ENCODE data around the gene ZEB2. TPM values are rescaled to one million over a fixed set of nuclear protein-coding genes. Genes with fewer than 3 reads are reported as not detected.
A peak's percentile ranks its signal among the peaks of the same experiment; 100 is the strongest.

ZEB2 gene
- total and polyA plus RNA-seq, 2 of the 8 experiments (the other 6 are each of a cell fraction or from before 2014, with no cell fraction given): 0.38 TPM; not detected in 1

- no peak for FAIRE-seq
These were observed 130.0 kb downstream of the ZEB2 start for GRCh38 chr2:144389930-144390311.

More at GRCh38 chr2:144389930-144390311, 130.0 kb downstream of the ZEB2 start:
- peak overlapping the region; percentile 29; the same call in 1 of the 2 replicates for H2BK20ac ChIP-seq (ENCODE audit: low read length)
- no peak overlapping the region for H4K91ac ChIP-seq (replicated peaks; ENCODE audit: insufficient read length, low read length)
- H3K27ac ChIP-seq (ENCODE audit: low read depth, low read length): no peak overlapping the region
- TF ChIP-seq RXRA (IDR thresholded peaks at IDR 0.05; ENCODE audit: insufficient read depth, low read depth, low read length) (no peak), SUZ12 (IDR thresholded peaks at IDR 0.05; ENCODE audit: low read length) (peak; percentile 20; the same call in 1 of the 2 replicates), E2F6 (IDR thresholded peaks at IDR 0.05) (no peak)
- no peaks in the 10 kb centered on the region for H4K20me1 ChIP-seq (replicated peaks in 1 of 2; ENCODE audit: control insufficient read depth in 1 of 2, insufficient read depth in 2 of 2, low read length in 2 of 2)
- H2BK15ac ChIP-seq (ENCODE audit: low read length): no peak overlapping the region
- H2BK5ac ChIP-seq (ENCODE audit: low read depth, low read length): no peak overlapping the region
- H2AK5ac ChIP-seq (ENCODE audit: low read depth, low read length): no peak overlapping the region
- H4K5ac ChIP-seq (ENCODE audit: insufficient read length, low read depth, low read length): no peak overlapping the region
- 58% methylated on average over 9 of the region's 9 CpGs; no CpG with 5 or more reads in 1 of the 2 experiments for WGBS, 2 experiments (ENCODE audit: extremely low coverage in 1 of 2, insufficient coverage in 1 of 2, insufficient read length in 1 of 2, insufficient replicate concordance in 2 of 2, low coverage in 1 of 2, low lambda C conversion rate in 2 of 2, missing lambda C conversion rate in 1 of 2)
- no peak overlapping the region for H3K14ac ChIP-seq (ENCODE audit: insufficient read length)
- peak overlapping the region; percentile 82 to 96 for H3K4me2 ChIP-seq (ENCODE audit: insufficient read depth in 1 of 2, low read depth in 2 of 2, low read length in 2 of 2)
- no peaks in the 10 kb centered on the region for H3K79me2 ChIP-seq (ENCODE audit: control insufficient read depth in 1 of 2, insufficient read depth in 2 of 2, low read length in 2 of 2)
- no peak overlapping the region for H3K56ac ChIP-seq (replicated peaks; ENCODE audit: insufficient read length, low read depth, low read length)
- POLR2A ChIA-PET (ENCODE audit: partially characterized antibody): no interaction called here
- H3K27me3 ChIP-seq (replicated peaks in 1 of 4; ENCODE audit: control insufficient read depth in 3 of 4, extremely low read depth in 1 of 4, insufficient read depth in 3 of 4, low read length in 3 of 4): peaks cover 3 to 25% (median 14%) of the 10 kb centered on the region in 4 experiments
- no peak overlapping the region for H3K9ac ChIP-seq (replicated peaks in 1 of 4; ENCODE audit: extremely low read depth in 1 of 4, low read depth in 3 of 4, low read length in 3 of 4)
- no peaks in the 10 kb centered on the region for H3K36me3 ChIP-seq (ENCODE audit: control insufficient read depth in 2 of 4, insufficient read depth in 4 of 4, low read length in 3 of 4)
- H4K8ac ChIP-seq (ENCODE audit: extremely low read depth, insufficient read depth, low read length): 0 out of 2 replicates have a peak overlapping the region, but pooled peaks have one; percentile 82
- peak overlapping the region; percentile 88 for H2AFZ ChIP-seq (ENCODE audit: low read length)
- no peak for DNase-seq (ENCODE audit: low read depth in 1 of 2, low spot score in 2 of 2)
- H3K4ac ChIP-seq (replicated peaks; ENCODE audit: insufficient read length, low read depth, low read length): no peak overlapping the region
- peaks cover 0 to 5% (median 0%) of the 10 kb centered on the region in 4 experiments; a peak in 1 of 7 replicates for H3K4me1 ChIP-seq (replicated peaks in 1 of 4; ENCODE audit: control insufficient read depth in 3 of 4, insufficient read depth in 4 of 4, low read length in 3 of 4)
- H2BK12ac ChIP-seq (ENCODE audit: low read depth, low read length): no peak overlapping the region
- no peak overlapping the region for H2BK120ac ChIP-seq (replicated peaks; ENCODE audit: low read depth, low read length)
- peak overlapping the region; percentile 15; the same call in 1 of the 2 replicates for H3K18ac ChIP-seq (ENCODE audit: extremely low read depth, low read length)
- CTCF ChIA-PET (ENCODE audit: partially characterized antibody): interaction anchor here (1.3 kb wide), 1 partner anchor 28 kb away, joined by 3 read pairs; no protein-coding TSS in a partner anchor
- H3K23ac ChIP-seq (ENCODE audit: insufficient read length): no peak overlapping the region
- H3K23me2 ChIP-seq (ENCODE audit: low read depth, low read length): no peaks in the 10 kb centered on the region; the same call in 1 of the 2 replicates
- peak overlapping the region; percentile 33 to 55 (median 42); a peak in 5 of 8 replicates for H3K4me3 ChIP-seq (ENCODE audit: extremely low read depth in 1 of 4, insufficient read depth in 2 of 4, low read depth in 3 of 4, low read length in 4 of 4)
- no peaks in the 10 kb centered on the region for H3K9me3 ChIP-seq (ENCODE audit: insufficient read depth in 2 of 2, low read depth in 1 of 2, low read length in 1 of 2)
- no peaks in the 10 kb centered on the region for H3K79me1 ChIP-seq (ENCODE audit: low read depth, low read length)
